C4-2B (cell line): ENCODE measurements around the gene TMEM263.

Experiments
- H3K27ac ChIP-seq: fragments of 450-650 bp; 2 replicates; pipeline ENCODE4 v1.5.1; 2017
- ZFX ChIP-seq: fragments of 450-650 bp; IDR thresholded peaks from 2 replicates; pipeline ENCODE4 v1.6.1; 2017
- TF ChIP-seq, protein P1 (sequence below): fragments of 450-650 bp; conservative IDR thresholded peaks from 2 replicates; pipeline ENCODE4 v1.5.1; 2017; ENCODE audit warnings: mild to moderate bottlenecking

TMEM263 gene

DNA sequence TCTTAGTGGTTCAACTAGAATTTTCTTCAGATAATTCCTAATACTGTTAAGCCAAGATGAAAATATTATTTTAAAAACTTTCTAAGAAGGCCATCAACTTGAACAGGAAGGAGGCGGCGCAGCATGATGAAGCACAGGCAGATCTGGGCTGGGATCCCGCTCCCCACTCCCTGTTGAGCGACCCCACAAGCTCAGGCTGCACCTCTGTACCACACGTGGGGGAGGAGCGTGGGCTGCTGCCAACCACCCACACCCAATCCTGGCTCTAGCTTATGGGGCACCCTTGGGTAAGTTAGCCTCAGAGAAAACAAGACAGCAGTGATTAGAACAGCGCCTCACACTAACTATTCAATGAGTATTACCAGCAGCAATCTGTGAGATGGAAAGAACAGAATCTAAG lies 25.2 kb downstream of the TMEM263 start:
- TF ChIP-seq ZFX, result no peak
- TF ChIP-seq, protein P1, sequence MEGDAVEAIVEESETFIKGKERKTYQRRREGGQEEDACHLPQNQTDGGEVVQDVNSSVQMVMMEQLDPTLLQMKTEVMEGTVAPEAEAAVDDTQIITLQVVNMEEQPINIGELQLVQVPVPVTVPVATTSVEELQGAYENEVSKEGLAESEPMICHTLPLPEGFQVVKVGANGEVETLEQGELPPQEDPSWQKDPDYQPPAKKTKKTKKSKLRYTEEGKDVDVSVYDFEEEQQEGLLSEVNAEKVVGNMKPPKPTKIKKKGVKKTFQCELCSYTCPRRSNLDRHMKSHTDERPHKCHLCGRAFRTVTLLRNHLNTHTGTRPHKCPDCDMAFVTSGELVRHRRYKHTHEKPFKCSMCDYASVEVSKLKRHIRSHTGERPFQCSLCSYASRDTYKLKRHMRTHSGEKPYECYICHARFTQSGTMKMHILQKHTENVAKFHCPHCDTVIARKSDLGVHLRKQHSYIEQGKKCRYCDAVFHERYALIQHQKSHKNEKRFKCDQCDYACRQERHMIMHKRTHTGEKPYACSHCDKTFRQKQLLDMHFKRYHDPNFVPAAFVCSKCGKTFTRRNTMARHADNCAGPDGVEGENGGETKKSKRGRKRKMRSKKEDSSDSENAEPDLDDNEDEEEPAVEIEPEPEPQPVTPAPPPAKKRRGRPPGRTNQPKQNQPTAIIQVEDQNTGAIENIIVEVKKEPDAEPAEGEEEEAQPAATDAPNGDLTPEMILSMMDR, result no peak
- H3K27ac ChIP-seq, result no peak overlapping the region

DNA sequence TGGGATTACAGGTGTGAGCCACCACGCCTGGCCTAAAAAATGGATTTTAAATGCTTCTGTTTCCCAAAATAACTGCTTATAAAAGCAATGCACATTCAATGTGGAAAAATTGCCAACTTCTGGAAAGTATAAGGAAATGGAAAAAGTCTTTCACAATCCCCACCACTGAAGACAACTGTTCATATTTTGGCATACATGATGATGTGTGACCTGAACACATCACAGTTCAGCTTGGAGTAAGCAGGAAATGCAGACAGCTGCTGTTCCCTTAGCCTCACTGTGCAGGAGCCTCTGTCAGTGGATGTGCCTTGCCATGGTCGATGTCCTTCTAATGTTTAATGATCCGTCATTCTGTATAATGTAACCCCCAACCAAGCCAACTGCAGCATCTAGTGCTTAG lies 26.1 kb downstream of the TMEM263 start:
- H3K27ac ChIP-seq, result no peak overlapping the region
- no peak for TF ChIP-seq ZFX
- TF ChIP-seq, protein P1, result no peak

- H3K27ac ChIP-seq, result no peak overlapping the region
- no peak for TF ChIP-seq ZFX
- TF ChIP-seq, protein P1, result no peak
These were observed 26.5 kb downstream of the TMEM263 start for GRCh38 chr12:106982229-106982628.

GRCh38 chr12:106984588-106985137 lies 29.0 kb downstream of the TMEM263 start:
- H3K27ac ChIP-seq, result no peak overlapping the region
- TF ChIP-seq, protein P1, result no peak
- TF ChIP-seq ZFX, result no peak

GRCh38 chr12:106985479-106985878 lies 29.8 kb downstream of the TMEM263 start:
- H3K27ac ChIP-seq, result no peak overlapping the region
- TF ChIP-seq ZFX, result no peak
- TF ChIP-seq, protein P1, result no peak

DNA sequence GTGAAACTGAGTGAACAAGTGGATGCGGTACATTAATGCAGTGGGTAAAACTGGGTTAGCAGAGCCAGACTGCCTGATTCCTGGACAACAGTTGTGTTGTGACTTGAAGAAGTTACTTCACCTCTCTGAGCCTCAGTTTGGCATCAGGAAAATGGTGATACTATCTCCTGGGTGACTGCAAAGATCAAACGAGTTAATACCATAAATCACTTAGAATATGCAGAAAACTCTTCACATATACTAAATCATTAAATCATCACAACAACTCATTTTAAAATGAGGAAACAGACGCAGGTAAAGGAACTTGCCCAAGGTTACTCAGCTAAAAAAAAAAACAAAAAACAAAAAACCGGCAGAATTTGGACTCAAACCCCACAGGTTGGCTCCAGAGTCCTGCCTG lies 30.4 kb downstream of the TMEM263 start:
- TF ChIP-seq, protein P1, result no peak
- TF ChIP-seq ZFX, result no peak
- H3K27ac ChIP-seq, result peak overlapping the region; percentile 73

DNA sequence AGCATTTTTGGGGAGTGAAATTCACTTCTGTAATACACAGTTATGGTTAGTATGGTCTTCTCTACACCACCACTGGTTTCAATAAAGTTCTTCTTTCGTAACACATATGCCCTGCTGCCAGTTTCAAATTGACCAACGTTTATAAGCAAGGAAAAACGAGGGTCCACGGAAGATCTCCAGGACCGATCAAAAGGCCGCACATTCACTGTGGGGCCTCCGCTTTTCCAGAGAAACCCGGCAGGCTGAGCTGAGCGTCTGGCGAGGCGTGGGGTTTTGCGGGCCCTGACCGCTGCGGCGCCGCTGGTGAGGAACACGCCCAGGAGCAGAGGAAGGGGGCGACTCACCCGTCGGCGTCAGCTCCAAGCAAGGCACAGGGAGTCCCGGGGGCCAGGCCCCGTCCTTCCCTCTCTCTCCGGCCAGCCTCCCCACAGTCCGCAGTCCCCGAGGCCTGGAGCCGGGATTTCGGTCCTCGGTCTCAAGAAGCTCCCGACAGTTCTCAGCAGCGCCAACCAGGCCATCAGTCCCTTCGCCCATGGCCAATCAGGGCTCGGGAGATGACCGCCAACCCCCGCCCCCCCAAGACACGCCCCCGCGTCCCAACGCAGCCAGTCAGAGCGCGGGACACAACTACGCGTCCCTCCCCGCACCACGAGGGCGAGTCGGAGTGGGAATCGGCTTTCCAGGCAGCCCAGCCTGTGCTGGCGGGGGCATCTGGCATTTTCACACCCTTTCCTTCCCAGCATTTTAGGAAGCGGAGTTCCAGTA lies 31.1 kb downstream of the TMEM263 start, which contains the start of gene MTERF2:
TSS of gene MTERF2 (minus strand) at position 522 of the 765 bp plus-strand sequence. CDS start 8,432 bp downstream, outside the sequence.
- H3K27ac ChIP-seq, result peak within 1 kb of the TSS; percentile 73

More for the DNA sequence above, 31.1 kb downstream of the TMEM263 start, which contains the start of gene MTERF2:
- TF ChIP-seq ZFX, result peak; percentile 82
- TF ChIP-seq, protein P1, result no peak
